Central memory CD8-positive, alpha-beta T cell (primary cell): ENCODE measurements around the gene RSPH3.
"Not testable (repeated sequence)": the region's sequence is repeated elsewhere in the genome, so short reads cannot be mapped to it uniquely, and the experiment has no call there.

Experiments
- ATAC-seq: fragments of 150-1000 bp; cut with Tn5 transposase; replicated peaks from 2 replicates; pipeline ENCODE4 v1.10.0; 2022; ENCODE audit warnings: mild to moderate bottlenecking, moderate FRiP score, moderate number of reproducible peaks; ENCODE audit not compliant: poor library complexity, severe bottlenecking; ENCODE audit errors: extremely low read depth
- DNase-seq, 2 donors: peaks; one replicate each; pipeline ENCODE4 v3.0.0; 2021; ENCODE audit warnings: low spot score in 2 of 2
- H3K27ac Mint-ChIP-seq: one replicate; pipeline ENCODE4 v1.8.0; 2022; ENCODE audit warnings: low read depth, mild to moderate bottlenecking, moderate library complexity, mixed read lengths
- H3K27me3 Mint-ChIP-seq: one replicate; pipeline ENCODE4 v1.8.0; 2022; ENCODE audit warnings: mixed read lengths
- H3K36me3 Mint-ChIP-seq: one replicate; pipeline ENCODE4 v1.8.0; 2022; ENCODE audit warnings: mild to moderate bottlenecking, moderate library complexity, mixed read lengths; ENCODE audit not compliant: insufficient read depth
- H3K4me1 Mint-ChIP-seq: one replicate; pipeline ENCODE4 v1.8.0; 2022; ENCODE audit warnings: mixed read lengths
- H3K4me3 Mint-ChIP-seq: one replicate; pipeline ENCODE4 v1.8.0; 2022; ENCODE audit warnings: mild to moderate bottlenecking, moderate library complexity, mixed read lengths
- H3K9me3 Mint-ChIP-seq: one replicate; pipeline ENCODE4 v1.8.0; 2022; ENCODE audit warnings: mixed read lengths

The RSPH3 gene

DNA sequence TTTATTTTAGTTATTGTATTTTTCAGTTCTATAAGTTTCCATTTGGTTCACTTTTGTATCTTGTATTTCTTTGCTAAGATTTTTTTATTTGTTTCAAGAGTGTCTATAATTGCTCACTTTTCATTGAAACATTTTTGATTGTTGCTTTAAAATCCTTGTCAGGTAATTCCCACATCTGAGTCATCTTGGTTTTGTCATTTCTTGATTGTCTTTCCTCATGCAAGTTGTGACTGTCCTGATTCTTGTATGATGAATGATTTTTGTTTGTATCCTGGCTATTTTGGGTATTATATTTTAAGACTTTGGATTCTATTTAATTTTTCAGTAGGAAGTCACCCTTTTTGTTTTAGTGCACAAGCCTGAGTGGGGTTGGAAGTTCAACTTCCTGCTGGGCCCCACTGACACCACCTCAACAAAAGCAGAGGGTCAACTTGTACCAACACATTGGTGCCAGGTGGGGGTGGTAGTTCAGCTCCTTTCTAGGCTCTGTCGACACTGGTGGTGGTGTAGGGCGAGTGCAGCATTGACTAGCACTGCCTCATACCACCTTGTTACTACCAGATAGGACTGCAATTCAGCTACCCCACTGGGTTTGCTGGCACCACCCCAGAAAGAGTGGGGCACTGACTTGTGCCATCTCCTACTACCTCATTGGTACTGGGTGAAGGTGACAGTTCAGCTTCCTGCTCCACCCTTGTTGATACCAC lies 8.8 kb downstream of the RSPH3 start:
- DNase-seq (no peak), ATAC-seq (no peak)
- peaks cover 23% of the 10 kb centered on the region for H3K4me1 Mint-ChIP-seq
- no peaks in the 10 kb centered on the region for H3K27me3 Mint-ChIP-seq
- H3K9me3 Mint-ChIP-seq, result peaks cover 4% of the 10 kb centered on the region
- H3K27ac Mint-ChIP-seq, result no peak overlapping the region
- H3K36me3 Mint-ChIP-seq, result peaks cover 4% of the 10 kb centered on the region
- no peak overlapping the region for H3K4me3 Mint-ChIP-seq

DNA sequence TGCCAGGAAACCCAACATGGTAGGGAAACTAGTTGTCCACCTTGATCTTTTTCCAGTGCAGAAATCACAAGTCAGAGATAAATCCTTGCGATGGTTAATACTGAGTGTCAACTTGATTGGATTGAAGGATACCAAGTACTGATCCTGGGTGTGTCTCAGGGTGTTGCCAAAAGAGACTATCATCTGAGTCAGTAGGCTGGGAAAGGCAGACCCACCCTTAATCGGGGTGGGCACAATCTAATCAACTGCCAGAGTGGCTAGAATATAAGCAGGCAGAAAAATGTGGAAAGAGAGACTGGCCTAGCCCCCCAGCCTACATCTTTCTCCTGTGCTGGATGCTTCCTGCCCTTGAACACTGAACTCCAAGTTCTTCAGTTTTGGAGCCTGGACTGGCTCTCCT lies 10.3 kb downstream of the RSPH3 start:
- not testable (repeated sequence) for H3K4me3 Mint-ChIP-seq, DNase-seq, H3K27ac Mint-ChIP-seq, H3K36me3 Mint-ChIP-seq, H3K27me3 Mint-ChIP-seq, ATAC-seq, H3K9me3 Mint-ChIP-seq
- H3K4me1 Mint-ChIP-seq, result peaks cover 16% of the 10 kb centered on the region

DNA sequence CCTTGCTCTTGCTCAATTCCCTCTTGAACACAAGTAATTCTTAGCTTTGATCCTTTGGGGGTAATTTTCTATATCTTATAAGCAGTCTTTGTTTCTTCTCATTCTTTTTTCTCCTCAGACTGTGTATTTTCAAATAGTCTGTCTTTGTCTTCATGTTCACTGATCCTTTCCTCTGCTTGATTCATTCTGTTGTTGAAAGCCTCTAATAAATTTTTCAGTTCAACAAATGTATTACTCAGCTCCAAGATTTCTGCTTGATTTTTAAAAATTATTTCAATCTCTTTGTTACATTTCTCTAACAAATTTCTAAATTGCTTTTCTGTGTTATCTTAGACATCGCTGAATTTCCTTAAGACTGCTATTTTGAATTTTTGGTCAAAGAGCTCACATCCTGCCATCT lies 11.5 kb downstream of the RSPH3 start:
- no peak for DNase-seq
- no peak for ATAC-seq
- Mint-ChIP-seq H3K36me3 (peaks cover 2% of the 10 kb centered on the region), H3K27ac (no peak overlapping the region), H3K27me3 (no peaks in the 10 kb centered on the region), H3K4me1 (peaks cover 12% of the 10 kb centered on the region), H3K4me3 (no peak overlapping the region), H3K9me3 (peaks cover 4% of the 10 kb centered on the region)

DNA sequence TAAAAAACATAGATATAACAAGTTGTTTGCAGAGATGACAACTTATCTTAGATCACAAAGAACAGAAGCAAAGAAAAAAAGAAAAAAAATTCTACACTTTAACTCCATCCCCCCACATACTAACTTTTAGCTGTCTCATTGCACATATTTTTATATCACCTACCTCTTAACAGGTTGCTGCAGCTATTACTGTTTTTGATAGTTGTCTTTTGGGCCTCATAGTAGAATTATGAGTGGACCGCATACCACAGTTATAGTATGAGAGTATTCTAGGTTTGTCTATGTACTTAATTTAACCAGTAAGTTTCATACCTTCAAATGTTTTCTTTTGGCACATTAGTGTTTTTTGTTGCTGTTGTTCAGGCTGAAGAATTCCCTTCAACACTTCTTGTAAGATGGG lies 12.3 kb downstream of the RSPH3 start:
- ATAC-seq (no peak), DNase-seq (no peak)
- Mint-ChIP-seq H3K9me3 (peaks cover 4% of the 10 kb centered on the region), H3K36me3 (peaks cover 2% of the 10 kb centered on the region), H3K27me3 (no peaks in the 10 kb centered on the region), H3K4me1 (peaks cover 9% of the 10 kb centered on the region), H3K27ac (no peak overlapping the region), H3K4me3 (no peak overlapping the region)

DNA sequence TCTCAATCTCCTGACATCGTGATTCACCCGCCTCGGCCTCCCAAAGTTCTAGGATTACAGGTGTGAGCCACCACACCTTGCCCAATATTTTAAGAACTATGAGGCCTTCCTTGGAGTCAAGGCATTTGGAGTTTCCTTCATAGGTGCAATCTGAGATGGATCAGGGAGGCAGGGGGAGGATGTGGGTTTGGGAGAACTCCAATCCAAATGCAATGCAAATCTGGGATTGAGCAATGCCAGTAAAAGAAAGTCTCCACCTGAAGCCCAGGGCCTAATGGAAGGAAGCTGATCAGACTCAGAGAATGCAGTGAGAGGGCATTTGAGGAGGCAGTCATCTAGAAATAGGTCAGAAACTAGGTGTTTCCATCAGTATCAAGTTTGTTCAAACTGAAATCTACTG lies 21.2 kb downstream of the RSPH3 start:
- Mint-ChIP-seq H3K27ac (no peak overlapping the region), H3K27me3 (no peaks in the 10 kb centered on the region), H3K36me3 (peaks cover 10% of the 10 kb centered on the region), H3K9me3 (no peaks in the 10 kb centered on the region), H3K4me3 (no peak overlapping the region), H3K4me1 (no peaks in the 10 kb centered on the region)
- DNase-seq, result no peak
- ATAC-seq, result no peak

DNA sequence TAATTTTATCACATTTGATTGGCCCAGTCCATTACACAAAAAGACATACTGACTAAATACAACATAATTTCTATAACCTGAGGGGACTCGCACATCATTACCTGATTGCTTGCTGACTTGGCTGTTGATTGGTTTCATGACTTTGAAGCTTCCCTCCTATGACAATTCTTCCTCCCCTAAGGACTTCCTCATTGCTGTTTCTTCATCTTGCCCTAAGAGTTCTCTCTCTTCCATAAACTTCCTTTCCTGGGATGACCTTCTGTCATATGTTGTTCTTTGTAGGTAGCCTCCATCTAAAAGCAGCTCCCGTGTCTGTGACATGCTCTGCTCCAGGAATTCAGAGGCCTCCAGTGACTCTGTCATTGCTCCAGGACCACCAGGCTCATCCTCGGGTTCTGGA lies 22.6 kb downstream of the RSPH3 start:
- Mint-ChIP-seq H3K4me3 (no peak overlapping the region), H3K27me3 (no peaks in the 10 kb centered on the region), H3K9me3 (no peaks in the 10 kb centered on the region), H3K27ac (no peak overlapping the region), H3K36me3 (peaks cover 10% of the 10 kb centered on the region), H3K4me1 (no peaks in the 10 kb centered on the region)
- no peak for DNase-seq
- ATAC-seq, result no peak

DNA sequence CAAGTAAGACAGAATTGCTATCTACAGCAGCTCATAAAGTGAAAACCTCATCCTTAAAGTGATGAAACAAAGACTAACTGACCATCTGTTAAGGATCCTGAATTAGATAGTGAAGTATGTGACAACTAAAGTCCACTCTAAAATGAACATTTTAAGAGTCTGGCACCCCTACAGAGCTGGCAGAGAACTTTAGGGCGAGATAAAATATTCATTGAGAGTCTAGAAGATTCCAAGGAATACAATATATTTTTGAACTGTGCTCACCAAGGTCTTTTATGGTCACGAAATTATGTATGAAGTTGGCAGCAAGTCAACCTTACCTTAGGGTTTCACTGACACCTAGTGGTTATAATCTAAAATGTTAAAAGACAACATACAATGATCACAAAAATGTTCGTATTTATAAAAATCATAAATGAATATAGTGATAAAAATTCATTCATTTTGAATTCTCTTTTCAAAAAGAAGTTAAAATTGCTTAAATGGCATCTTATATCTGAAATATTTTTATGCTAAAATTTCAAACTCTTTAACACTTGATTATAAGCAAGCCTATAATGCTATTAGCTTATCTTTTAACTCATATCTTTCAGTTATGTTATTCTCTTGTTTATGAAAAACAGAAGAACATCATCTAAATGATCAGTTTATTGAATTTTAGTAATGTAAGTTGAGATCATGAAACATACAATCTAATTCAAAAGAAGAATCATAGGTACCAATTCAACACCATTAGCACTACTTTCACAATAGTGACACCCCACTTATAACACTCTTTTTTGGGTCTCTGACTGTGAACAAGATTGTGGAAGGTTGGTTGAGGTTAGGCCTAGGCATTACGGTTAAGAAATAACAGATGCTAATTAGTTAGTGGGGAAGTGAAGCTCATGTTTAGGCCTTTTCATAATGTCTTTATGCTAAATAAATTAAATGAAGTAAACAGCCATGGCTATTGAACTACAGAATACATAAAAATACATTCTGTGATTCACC lies 27.5 kb downstream of the RSPH3 start:
- H3K4me3 Mint-ChIP-seq, result no peak overlapping the region
- peaks cover 8% of the 10 kb centered on the region for H3K4me1 Mint-ChIP-seq
- H3K36me3 Mint-ChIP-seq, result peaks cover 7% of the 10 kb centered on the region
- no peaks in the 10 kb centered on the region for H3K9me3 Mint-ChIP-seq
- ATAC-seq (peak; percentile 62), DNase-seq (no peak)
- H3K27me3 Mint-ChIP-seq, result no peaks in the 10 kb centered on the region
- no peak overlapping the region for H3K27ac Mint-ChIP-seq

DNA sequence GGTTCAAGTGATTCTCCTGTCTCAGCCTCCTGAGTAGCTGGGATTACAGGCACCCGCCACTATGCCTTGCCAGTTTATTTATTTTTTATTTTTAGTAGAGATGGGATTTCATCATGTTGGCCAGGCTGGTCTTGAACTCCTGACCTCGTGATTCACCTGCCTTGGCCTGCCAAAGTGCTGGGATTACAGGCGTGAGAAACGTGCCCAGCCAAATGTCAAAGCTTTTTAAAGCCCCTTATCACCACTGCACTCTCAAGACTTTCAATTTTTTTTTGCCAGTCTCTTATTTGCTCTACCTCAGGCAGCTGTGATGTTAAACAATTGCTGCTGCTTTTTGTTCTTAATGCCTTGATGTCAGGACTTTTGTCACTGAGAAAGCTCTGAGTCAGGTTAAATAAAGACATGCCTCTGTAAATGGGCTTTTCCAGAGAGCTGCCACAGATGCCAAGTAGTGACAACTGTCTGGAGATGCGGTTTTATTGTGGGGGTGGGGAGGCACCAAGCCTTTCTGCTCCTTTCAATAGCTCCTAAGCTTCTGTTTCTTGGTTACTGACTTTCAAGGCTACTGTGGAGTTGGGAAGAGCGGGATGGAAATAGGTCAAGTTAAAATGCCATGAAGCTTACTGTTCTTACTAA lies 29.2 kb downstream of the RSPH3 start:
- Mint-ChIP-seq H3K27me3 (no peaks in the 10 kb centered on the region), H3K4me1 (peaks cover 8% of the 10 kb centered on the region), H3K4me3 (no peak overlapping the region), H3K9me3 (no peaks in the 10 kb centered on the region), H3K36me3 (peaks cover 2% of the 10 kb centered on the region), H3K27ac (no peak overlapping the region)
- DNase-seq (no peak), ATAC-seq (no peak)

DNA sequence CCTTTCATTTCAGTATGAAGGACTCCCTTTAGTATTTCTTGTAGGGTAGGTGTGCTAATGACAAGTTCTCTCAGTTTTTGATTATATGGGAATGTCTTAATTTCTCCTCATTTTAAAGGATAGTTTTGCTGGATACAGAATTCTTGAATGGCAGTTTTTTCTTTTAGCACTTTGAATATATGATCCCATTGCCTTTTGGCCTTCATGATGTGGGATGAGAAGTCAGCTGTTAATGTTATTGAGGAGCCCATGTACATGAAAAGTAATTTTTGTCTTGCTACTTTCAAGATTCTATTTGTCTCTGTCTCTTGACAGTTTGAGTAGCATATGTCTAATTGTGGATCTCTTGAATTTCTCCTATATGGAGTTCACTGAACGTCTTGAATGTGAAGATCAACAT lies 30.9 kb downstream of the RSPH3 start:
- DNase-seq (no peak), ATAC-seq (no peak)
- peaks cover 2% of the 10 kb centered on the region for H3K36me3 Mint-ChIP-seq
- H3K27me3 Mint-ChIP-seq, result no peaks in the 10 kb centered on the region
- H3K4me3 Mint-ChIP-seq, result no peak overlapping the region
- H3K9me3 Mint-ChIP-seq, result no peaks in the 10 kb centered on the region
- peaks cover 8% of the 10 kb centered on the region for H3K4me1 Mint-ChIP-seq
- no peak overlapping the region for H3K27ac Mint-ChIP-seq

DNA sequence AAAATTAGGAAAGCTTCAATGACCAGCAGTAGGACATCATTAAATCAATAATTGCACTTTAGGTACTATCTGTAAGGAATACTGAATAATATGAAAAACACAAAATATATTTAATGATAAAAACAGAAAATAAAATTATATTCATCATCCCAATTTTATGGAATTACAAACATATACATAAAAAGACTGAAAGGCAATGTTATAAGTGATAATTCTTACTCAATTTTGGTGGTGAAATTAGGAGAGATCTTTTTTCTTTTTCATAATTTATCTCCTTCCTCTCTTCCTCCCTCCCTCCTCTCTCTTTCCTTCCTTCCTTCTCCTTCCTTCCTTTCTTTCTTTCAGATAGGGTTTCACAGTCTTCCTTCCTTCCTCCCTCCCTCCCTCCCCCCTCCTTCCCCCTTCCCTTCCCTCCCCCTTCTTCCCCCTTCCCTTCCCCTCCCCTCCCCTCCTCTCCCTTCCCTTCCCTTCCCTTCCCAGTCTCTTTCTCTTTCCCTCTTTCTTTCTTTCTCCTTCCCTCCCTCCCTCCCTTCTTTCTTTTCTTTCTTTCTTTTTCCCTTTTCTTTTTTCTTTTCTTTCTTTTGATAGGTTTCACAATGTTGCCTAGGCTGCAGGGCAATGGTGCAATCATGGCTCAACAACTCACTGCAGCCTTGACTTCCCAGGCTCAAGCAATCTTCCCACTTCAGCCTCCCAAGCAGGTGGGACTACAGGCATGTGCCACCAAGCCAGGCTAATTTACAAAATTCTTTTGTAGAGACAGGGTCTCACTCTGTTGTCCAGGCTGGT lies 36.8 kb downstream of the RSPH3 start:
- no peaks in the 10 kb centered on the region for H3K4me1 Mint-ChIP-seq
- ATAC-seq, result no peak
- DNase-seq, result no peak
- H3K4me3 Mint-ChIP-seq, result no peak overlapping the region
- no peaks in the 10 kb centered on the region for H3K27me3 Mint-ChIP-seq
- no peaks in the 10 kb centered on the region for H3K9me3 Mint-ChIP-seq
- H3K27ac Mint-ChIP-seq, result no peak overlapping the region
- no peaks in the 10 kb centered on the region for H3K36me3 Mint-ChIP-seq

DNA sequence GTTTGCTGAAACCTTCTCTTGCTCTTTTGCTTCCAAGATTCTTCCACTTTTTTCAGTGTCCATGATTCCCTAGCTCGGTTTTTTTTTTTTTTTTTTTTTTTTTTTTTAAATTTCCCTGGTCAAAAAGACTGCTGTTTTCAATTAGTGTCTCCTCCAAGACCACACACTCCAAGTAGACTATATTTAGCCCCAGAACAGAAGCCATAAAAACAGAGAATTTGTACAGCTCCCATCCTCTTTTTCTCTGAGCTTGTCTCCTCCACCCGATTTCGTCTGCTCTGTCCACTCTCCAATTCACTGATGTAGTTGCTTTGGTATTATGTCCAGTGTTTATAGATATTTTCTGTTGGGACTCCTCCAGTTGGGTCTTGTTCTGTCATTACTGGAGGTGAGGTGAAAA lies 37.6 kb downstream of the RSPH3 start:
- no peak for DNase-seq
- no peak for ATAC-seq
- H3K9me3 Mint-ChIP-seq, result no peaks in the 10 kb centered on the region
- no peaks in the 10 kb centered on the region for H3K27me3 Mint-ChIP-seq
- H3K4me3 Mint-ChIP-seq, result no peak overlapping the region
- H3K36me3 Mint-ChIP-seq, result no peaks in the 10 kb centered on the region
- H3K4me1 Mint-ChIP-seq, result no peaks in the 10 kb centered on the region
- no peak overlapping the region for H3K27ac Mint-ChIP-seq

DNA sequence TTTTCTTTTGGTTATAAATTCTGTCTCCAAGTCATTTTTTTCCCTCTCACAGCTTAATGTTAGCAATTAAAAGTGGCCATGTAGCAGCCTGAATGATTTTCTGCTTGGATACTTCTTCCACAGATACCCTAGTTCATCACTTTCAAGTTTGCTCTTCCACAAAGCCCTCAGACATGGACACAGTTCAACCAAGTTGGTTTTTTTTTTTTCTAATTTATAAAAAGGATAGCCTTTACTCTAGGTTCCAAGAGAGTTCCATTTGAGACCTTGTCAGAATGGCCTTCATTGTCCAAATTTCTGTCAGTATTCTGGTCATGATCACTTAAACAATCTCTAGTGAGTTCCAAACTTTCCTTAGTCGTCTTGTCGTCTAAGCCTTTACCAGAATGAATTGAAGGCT lies 40.0 kb downstream of the RSPH3 start:
- H3K27ac Mint-ChIP-seq, result peak overlapping the region; percentile 22
- DNase-seq, result no peak
- no peak overlapping the region for H3K4me3 Mint-ChIP-seq
- no peak for ATAC-seq
- H3K27me3 Mint-ChIP-seq, result no peaks in the 10 kb centered on the region
- H3K4me1 Mint-ChIP-seq, result no peaks in the 10 kb centered on the region
- H3K36me3 Mint-ChIP-seq, result no peaks in the 10 kb centered on the region
- H3K9me3 Mint-ChIP-seq, result no peaks in the 10 kb centered on the region
